AG04449 (cell line): ENCODE results near the gene SLC27A4.

Source experiments
- CTCF ChIA-PET: fragments of 350-600 bp; formaldehyde crosslinking; extraction: SDS; loops from one replicate; lab custom pipeline; 2021; ENCODE audit warnings: antibody characterized with exemption; lab: Yijun Ruan, JAX
- POLR2A ChIA-PET: fragments of 400-600, 350-600 bp; formaldehyde crosslinking; extraction: SDS; loops from one replicate; lab custom pipeline; 2020; ENCODE audit warnings: antibody characterized with exemption, inconsistent platforms; lab: Yijun Ruan, JAX
- DNase-seq: peaks from one replicate; pipeline ENCODE4 v3.0.0-alpha.2; 2010; ENCODE audit warnings: low read depth, low spot score
- H3K4me3 ChIP-seq: 2 replicates; pipeline ENCODE4 v1.5.1; 2011; ENCODE audit warnings: low read depth, mild to moderate bottlenecking, control low read depth, low read length
- TF ChIP-seq, protein P1 (sequence below): IDR thresholded peaks from one replicate; pipeline ENCODE4 v1.5.1; 2011; ENCODE audit warnings: mild to moderate bottlenecking, moderate library complexity, low read length, control low read depth, inconsistent platforms; ENCODE audit not compliant: insufficient read depth; ENCODE audit errors: missing control alignments

Gene SLC27A4

DNA sequence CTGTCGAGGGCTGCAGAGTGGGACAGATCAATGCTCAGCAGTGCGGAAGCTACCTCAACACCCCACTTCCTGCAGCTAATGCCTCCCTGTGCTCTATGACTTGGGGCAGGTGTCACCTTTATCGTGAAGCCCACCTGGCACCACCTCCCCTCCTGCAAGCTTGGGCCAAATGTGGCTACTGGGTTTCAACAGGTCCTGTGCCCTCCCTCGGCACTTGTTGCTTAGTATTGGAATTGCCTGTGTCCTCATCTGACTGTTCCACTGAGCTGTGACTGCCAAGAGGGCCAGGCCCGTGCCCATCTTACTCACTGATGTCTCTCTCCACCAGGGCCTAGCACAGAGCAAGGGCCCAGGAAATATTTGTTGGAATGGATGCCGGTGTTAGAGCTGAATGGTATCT is 9.4 kb downstream of the SLC27A4 start:
- CTCF ChIA-PET, result interaction anchor here (1.1 to 5.1 kb wide), 4 partner anchors 8 to 53 kb away, joined by 3 to 28 read pairs (median 14); no protein-coding TSS in a partner anchor
- POLR2A ChIA-PET, result no interaction called here
- TF ChIP-seq, protein P1, sequence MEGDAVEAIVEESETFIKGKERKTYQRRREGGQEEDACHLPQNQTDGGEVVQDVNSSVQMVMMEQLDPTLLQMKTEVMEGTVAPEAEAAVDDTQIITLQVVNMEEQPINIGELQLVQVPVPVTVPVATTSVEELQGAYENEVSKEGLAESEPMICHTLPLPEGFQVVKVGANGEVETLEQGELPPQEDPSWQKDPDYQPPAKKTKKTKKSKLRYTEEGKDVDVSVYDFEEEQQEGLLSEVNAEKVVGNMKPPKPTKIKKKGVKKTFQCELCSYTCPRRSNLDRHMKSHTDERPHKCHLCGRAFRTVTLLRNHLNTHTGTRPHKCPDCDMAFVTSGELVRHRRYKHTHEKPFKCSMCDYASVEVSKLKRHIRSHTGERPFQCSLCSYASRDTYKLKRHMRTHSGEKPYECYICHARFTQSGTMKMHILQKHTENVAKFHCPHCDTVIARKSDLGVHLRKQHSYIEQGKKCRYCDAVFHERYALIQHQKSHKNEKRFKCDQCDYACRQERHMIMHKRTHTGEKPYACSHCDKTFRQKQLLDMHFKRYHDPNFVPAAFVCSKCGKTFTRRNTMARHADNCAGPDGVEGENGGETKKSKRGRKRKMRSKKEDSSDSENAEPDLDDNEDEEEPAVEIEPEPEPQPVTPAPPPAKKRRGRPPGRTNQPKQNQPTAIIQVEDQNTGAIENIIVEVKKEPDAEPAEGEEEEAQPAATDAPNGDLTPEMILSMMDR, result no peak
- no peak overlapping the region for H3K4me3 ChIP-seq
- no peak for DNase-seq

DNA sequence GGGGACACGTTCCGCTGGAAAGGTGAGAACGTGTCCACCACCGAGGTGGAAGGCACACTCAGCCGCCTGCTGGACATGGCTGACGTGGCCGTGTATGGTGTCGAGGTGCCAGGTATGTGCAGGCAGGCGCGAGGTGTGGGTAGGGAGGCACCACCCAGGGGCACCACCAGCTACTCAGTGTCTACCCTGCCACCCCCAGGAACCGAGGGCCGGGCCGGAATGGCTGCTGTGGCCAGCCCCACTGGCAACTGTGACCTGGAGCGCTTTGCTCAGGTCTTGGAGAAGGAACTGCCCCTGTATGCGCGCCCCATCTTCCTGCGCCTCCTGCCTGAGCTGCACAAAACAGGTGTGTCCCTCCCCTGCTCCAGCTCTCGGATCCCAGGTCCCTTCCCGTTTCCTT is 15.1 kb downstream of the SLC27A4 start:
- DNase-seq, result no peak
- CTCF ChIA-PET, result interaction anchor here (0.6 to 1.3 kb wide), 4 partner anchors 13 to 100 kb away, joined by 3 to 4 read pairs (median 4); no protein-coding TSS in a partner anchor
- H3K4me3 ChIP-seq, result no peak overlapping the region
- TF ChIP-seq, protein P1, result no peak
- POLR2A ChIA-PET, result no interaction called here

DNA sequence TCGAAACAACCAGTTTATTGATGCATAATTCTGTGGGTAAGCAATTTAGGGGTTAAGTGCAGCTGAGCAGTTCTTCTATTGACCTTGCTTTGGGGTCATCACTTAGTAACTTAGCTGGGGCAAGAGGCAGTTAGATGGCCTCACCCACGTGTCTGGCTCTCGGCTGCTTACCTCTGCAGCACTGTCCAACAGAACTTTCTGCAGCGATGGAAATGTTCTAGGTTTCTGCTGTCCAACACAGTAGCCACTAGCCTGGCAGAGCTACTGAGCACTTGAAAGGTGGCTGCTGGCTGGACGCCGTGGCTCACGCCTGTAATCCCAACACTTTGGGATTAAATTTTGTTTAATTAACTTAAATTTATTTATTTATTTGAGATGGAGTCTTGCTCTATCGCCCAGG is 17.8 kb downstream of the SLC27A4 start:
- CTCF ChIA-PET, result interaction anchor here (1.0 to 2.1 kb wide), 4 partner anchors 13 to 62 kb away, joined by 3 to 5 read pairs (median 4); partner anchors contain the start of gene URM1
- TF ChIP-seq, protein P1, result no peak
- POLR2A ChIA-PET, result no interaction called here
- H3K4me3 ChIP-seq, result no peak overlapping the region
- no peak for DNase-seq

DNA sequence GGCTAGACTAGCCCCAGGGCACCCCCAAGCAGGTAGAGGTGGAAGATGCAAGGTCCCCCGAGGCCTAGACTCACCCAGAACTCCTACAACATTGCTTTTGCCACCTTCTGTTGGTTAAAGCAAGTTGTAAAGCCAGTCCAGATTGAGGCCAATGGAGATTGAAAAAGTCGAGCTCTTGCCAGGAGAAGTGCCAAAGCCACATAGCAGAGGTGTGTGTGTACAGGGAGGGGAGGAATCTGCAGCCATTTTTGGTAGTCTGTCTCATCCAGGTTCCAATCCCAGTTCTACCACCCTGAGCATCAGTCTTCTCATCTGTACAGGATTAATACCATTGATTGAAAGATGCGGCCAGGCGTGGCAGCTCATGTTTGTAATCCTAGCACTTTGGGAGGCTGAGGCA is 18.5 kb downstream of the SLC27A4 start:
- TF ChIP-seq, protein P1, result no peak
- CTCF ChIA-PET, result interaction anchor here (0.8 to 2.1 kb wide), 5 partner anchors 12 to 64 kb away, joined by 3 to 5 read pairs (median 4); partner anchors contain the start of gene URM1
- DNase-seq, result no peak
- H3K4me3 ChIP-seq, result no peak overlapping the region
- POLR2A ChIA-PET, result no interaction called here

DNA sequence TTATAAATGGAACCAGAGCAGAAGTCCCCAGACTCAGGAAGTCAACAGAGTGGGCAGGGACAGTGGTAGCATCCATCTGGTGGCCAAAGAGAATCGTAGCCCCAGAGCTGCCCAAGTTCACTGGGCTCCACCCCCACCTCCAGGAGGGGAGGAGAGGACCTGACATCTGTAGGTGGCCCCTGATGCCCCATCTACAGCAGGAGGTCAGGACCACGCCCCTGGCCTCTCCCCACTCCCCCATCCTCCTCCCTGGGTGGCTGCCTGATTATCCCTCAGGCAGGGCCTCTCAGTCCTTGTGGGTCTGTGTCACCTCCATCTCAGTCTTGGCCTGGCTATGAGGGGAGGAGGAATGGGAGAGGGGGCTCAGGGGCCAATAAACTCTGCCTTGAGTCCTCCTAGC is 20.5 kb downstream of the SLC27A4 start:
- no peak for DNase-seq
- TF ChIP-seq, protein P1, result no peak
- ChIA-PET CTCF (interaction anchor here (0.7 to 6.6 kb wide), 15 partner anchors 10 to 274 kb away, joined by 3 to 80 read pairs (median 28); partner anchors contain the start of genes CERCAM and URM1), POLR2A (interaction anchor here (3.3 kb wide), 1 partner anchor 10 kb away, joined by 23 read pairs; the partner anchor contains the start of gene URM1)
- H3K4me3 ChIP-seq, result no peak overlapping the region

DNA sequence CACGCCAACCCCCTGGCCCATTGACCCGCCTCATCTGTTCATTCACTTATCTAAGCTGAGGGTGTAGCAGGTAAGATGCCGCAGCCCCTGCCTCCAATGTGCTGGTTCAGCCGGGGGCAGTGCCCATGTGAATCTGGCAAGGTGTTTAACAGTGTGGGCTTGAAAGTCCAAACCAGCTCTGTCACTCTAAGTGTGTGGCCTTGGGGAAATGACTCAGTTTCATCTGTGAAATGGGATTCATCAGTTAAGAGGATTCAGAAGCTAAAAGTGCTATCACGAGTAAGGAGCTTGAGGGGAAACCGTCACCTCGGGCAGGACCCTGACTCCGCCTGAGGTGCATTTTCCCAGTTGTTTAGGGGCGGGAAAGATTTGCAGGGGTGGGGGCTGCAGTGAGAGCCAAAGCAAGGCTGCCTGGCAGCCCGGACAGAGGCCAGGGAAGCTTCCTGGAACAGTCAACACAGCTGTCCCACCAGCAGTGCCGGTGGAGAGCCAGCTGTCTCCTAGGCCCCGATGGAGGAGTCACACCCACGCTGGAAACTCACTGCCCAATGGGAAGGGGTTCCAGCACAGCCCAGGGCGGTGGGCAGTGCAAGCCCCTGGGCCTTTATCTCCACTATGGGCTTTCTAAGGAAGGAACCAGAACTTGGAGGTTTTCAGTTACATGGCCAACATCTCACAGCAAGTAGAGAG is 21.1 kb downstream of the SLC27A4 start:
- peak overlapping the region; percentile 58 for H3K4me3 ChIP-seq
- ChIA-PET CTCF (interaction anchor here (0.8 to 6.6 kb wide), 32 partner anchors 10 to 341 kb away, joined by 3 to 80 read pairs (median 6); partner anchors contain the start of genes CERCAM, PKN3 and URM1), POLR2A (interaction anchor here (0.8 to 3.3 kb wide), 4 partner anchors 10 to 86 kb away, joined by 3 to 23 read pairs (median 10); partner anchors contain the start of genes CERCAM, GOLGA2, SWI5 and URM1)
- TF ChIP-seq, protein P1, result no peak
- DNase-seq, result no peak
